HEK293 (cell line): ENCODE measurements around the gene PIK3C2G.

Source experiments
- CTCF ChIA-PET: fragments of 350-600 bp; formaldehyde crosslinking; extraction: SDS; loops from one replicate; lab custom pipeline; 2021; ENCODE audit warnings: antibody characterized with exemption; lab: Yijun Ruan, JAX
- POLR2A ChIA-PET: fragments of 300-600 bp; formaldehyde crosslinking; extraction: SDS; loops from one replicate; lab custom pipeline; 2020; ENCODE audit warnings: antibody characterized with exemption, inconsistent platforms; lab: Yijun Ruan, JAX
- H3K27ac ChIP-seq: fragments of 200-500 bp; sonication (Bioruptor generic); 2 replicates; pipeline ENCODE4 v1.5.1; 2014; ENCODE audit warnings: low read depth, low read length, control low read depth, inconsistent platforms; ENCODE audit errors: extremely low read depth
- H3K36me3 ChIP-seq, 2 experiments: fragments of 200-500 bp in 1 of 2; sonication (Bioruptor generic) in 1 of 2; 1 replicate in 1 of 2; 2 replicates in 1 of 2; pipeline ENCODE4 v1.5.1; 2014 to 2017; ENCODE audit warnings: inconsistent platforms in 2 of 2, low read length in 2 of 2; ENCODE audit not compliant: control insufficient read depth in 2 of 2, insufficient read depth in 1 of 2
- H3K4me1 ChIP-seq: fragments of 200-500 bp; sonication (Bioruptor generic); 2 replicates; pipeline ENCODE4 v1.5.1; 2014; ENCODE audit warnings: mild to moderate bottlenecking, low read length, inconsistent platforms; ENCODE audit not compliant: control insufficient read depth, insufficient read depth
- H3K4me3 ChIP-seq: 2 replicates; pipeline ENCODE4 v1.5.1; 2011; ENCODE audit warnings: low read depth, mild to moderate bottlenecking, control low read depth, low read length, moderate library complexity
- H3K9me3 ChIP-seq: fragments of 200-500 bp; sonication (Bioruptor generic); 2 replicates; pipeline ENCODE4 v1.5.1; 2014; ENCODE audit warnings: low read depth, low read length, inconsistent platforms; ENCODE audit not compliant: control insufficient read depth, insufficient read depth
- GLIS2 ChIP-seq: fragments of 450-650 bp; formaldehyde crosslinking; IDR thresholded peaks from 2 replicates; pipeline ENCODE4 v1.5.1; 2016; ENCODE audit warnings: missing biosample characterization, missing genetic modification characterization
- INSM2 ChIP-seq: fragments of 450-650 bp; formaldehyde crosslinking; IDR thresholded peaks from 2 replicates; pipeline ENCODE4 v1.5.1; 2016; ENCODE audit warnings: missing biosample characterization, missing genetic modification characterization
- KLF8 ChIP-seq: fragments of 450-650 bp; formaldehyde crosslinking; IDR thresholded peaks from 2 replicates; pipeline ENCODE4 v1.5.1; 2016; ENCODE audit warnings: missing biosample characterization, missing genetic modification characterization
- KLF9 ChIP-seq: fragments of 450-650 bp; formaldehyde crosslinking; IDR thresholded peaks from 2 replicates; pipeline ENCODE4 v1.5.1; 2016; ENCODE audit warnings: missing biosample characterization, missing genetic modification characterization, low read depth
- PRDM1 ChIP-seq: fragments of 450-650 bp; formaldehyde crosslinking; IDR thresholded peaks from 2 replicates; pipeline ENCODE4; 2016; ENCODE audit warnings: missing biosample characterization, missing genetic modification characterization
- SP7 ChIP-seq: fragments of 450-650 bp; formaldehyde crosslinking; IDR thresholded peaks from 2 replicates; pipeline ENCODE4 v1.5.1; 2016; ENCODE audit warnings: missing biosample characterization, missing genetic modification characterization
- ZNF112 ChIP-seq: fragments of 450-650 bp; formaldehyde crosslinking; IDR thresholded peaks from 2 replicates; pipeline ENCODE4 v1.5.0; 2017; ENCODE audit warnings: missing biosample characterization, missing genetic modification characterization
- ZNF19 ChIP-seq: fragments of 450-650 bp; formaldehyde crosslinking; IDR thresholded peaks from 2 replicates; pipeline ENCODE4; 2016; ENCODE audit warnings: missing biosample characterization, missing genetic modification characterization, low read depth
- ZNF2 ChIP-seq: fragments of 450-650 bp; formaldehyde crosslinking; IDR thresholded peaks from 2 replicates; pipeline ENCODE4 v1.5.1; 2016; ENCODE audit warnings: missing biosample characterization, missing genetic modification characterization
- ZNF292 ChIP-seq: fragments of 450-650 bp; formaldehyde crosslinking; IDR thresholded peaks from 2 replicates; pipeline ENCODE4 v1.5.1; 2016; ENCODE audit warnings: low read depth, missing biosample characterization, missing genetic modification characterization, borderline replicate concordance
- ZNF324 ChIP-seq: fragments of 450-650 bp; formaldehyde crosslinking; IDR thresholded peaks from 2 replicates; pipeline ENCODE4 v1.5.1; 2016; ENCODE audit warnings: missing biosample characterization, missing genetic modification characterization
- ZNF391 ChIP-seq: fragments of 450-650 bp; formaldehyde crosslinking; IDR thresholded peaks from 2 replicates; pipeline ENCODE4 v1.5.1; 2016; ENCODE audit warnings: low read depth, missing biosample characterization, missing genetic modification characterization, borderline replicate concordance
- ZNF394 ChIP-seq: fragments of 450-650 bp; formaldehyde crosslinking; IDR thresholded peaks from 2 replicates; pipeline ENCODE4 v1.5.1; 2016; ENCODE audit warnings: missing biosample characterization, missing genetic modification characterization, mild to moderate bottlenecking, moderate library complexity, borderline replicate concordance
- ZNF544 ChIP-seq: fragments of 450-650 bp; formaldehyde crosslinking; IDR thresholded peaks from 2 replicates; pipeline ENCODE4 v1.5.0; 2017; ENCODE audit warnings: missing biosample characterization, missing genetic modification characterization
- ZNF623 ChIP-seq: fragments of 450-650 bp; formaldehyde crosslinking; IDR thresholded peaks from 2 replicates; pipeline ENCODE4 v1.5.1; 2016; ENCODE audit warnings: missing biosample characterization, missing genetic modification characterization
- ZNF664 ChIP-seq: fragments of 450-650 bp; formaldehyde crosslinking; IDR thresholded peaks from 2 replicates; pipeline ENCODE4 v1.5.1; 2016; ENCODE audit warnings: missing biosample characterization, missing genetic modification characterization
- ZNF670 ChIP-seq: fragments of 450-650 bp; formaldehyde crosslinking; IDR thresholded peaks from 2 replicates; pipeline ENCODE4 v1.5.1; 2016; ENCODE audit warnings: missing biosample characterization, missing genetic modification characterization, low read depth
- ZSCAN5A ChIP-seq: fragments of 450-650 bp; formaldehyde crosslinking; IDR thresholded peaks from 2 replicates; pipeline ENCODE4 v1.5.1; 2016; ENCODE audit warnings: missing biosample characterization, missing genetic modification characterization
- TF ChIP-seq, protein P1 (sequence below): fragments of 450-650 bp; formaldehyde crosslinking; IDR thresholded peaks from 2 replicates; pipeline ENCODE4 v1.5.1; 2016; ENCODE audit warnings: missing biosample characterization, missing genetic modification characterization, low read depth
- TF ChIP-seq, protein P2 (sequence below): fragments of 450-650 bp; formaldehyde crosslinking; IDR thresholded peaks from 2 replicates; pipeline ENCODE4 v1.5.1; 2016; ENCODE audit warnings: missing biosample characterization, missing genetic modification characterization
- TF ChIP-seq, protein P3 (sequence below): fragments of 450-650 bp; formaldehyde crosslinking; IDR thresholded peaks from 2 replicates; pipeline ENCODE4 v1.5.1; 2016; ENCODE audit warnings: missing biosample characterization, missing genetic modification characterization

PIK3C2G gene

GRCh38 chr12:18601962-18602361, 340.6 kb downstream of the PIK3C2G start:
- Histone ChIP-seq H3K4me3 (no peak overlapping the region), H3K4me1 (no peaks in the 10 kb centered on the region), H3K9me3 (no peaks in the 10 kb centered on the region), H3K36me3 (no peaks in the 10 kb centered on the region), H3K27ac (no peak overlapping the region)
- CTCF ChIA-PET: no interaction called here
- TF ChIP-seq SP7 (tag by site-specific recombination) (no peak), ZNF19 (no peak), ZNF544 (no peak), KLF9 (tag by site-specific recombination) (no peak), ZNF391 (tag by site-specific recombination) (no peak), KLF8 (tag by site-specific recombination) (no peak)
- TF ChIP-seq, protein P1, sequence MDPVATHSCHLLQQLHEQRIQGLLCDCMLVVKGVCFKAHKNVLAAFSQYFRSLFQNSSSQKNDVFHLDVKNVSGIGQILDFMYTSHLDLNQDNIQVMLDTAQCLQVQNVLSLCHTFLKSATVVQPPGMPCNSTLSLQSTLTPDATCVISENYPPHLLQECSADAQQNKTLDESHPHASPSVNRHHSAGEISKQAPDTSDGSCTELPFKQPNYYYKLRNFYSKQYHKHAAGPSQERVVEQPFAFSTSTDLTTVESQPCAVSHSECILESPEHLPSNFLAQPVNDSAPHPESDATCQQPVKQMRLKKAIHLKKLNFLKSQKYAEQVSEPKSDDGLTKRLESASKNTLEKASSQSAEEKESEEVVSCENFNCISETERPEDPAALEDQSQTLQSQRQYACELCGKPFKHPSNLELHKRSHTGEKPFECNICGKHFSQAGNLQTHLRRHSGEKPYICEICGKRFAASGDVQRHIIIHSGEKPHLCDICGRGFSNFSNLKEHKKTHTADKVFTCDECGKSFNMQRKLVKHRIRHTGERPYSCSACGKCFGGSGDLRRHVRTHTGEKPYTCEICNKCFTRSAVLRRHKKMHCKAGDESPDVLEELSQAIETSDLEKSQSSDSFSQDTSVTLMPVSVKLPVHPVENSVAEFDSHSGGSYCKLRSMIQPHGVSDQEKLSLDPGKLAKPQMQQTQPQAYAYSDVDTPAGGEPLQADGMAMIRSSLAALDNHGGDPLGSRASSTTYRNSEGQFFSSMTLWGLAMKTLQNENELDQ (tag by site-specific recombination): no peak
- TF ChIP-seq, protein P2, sequence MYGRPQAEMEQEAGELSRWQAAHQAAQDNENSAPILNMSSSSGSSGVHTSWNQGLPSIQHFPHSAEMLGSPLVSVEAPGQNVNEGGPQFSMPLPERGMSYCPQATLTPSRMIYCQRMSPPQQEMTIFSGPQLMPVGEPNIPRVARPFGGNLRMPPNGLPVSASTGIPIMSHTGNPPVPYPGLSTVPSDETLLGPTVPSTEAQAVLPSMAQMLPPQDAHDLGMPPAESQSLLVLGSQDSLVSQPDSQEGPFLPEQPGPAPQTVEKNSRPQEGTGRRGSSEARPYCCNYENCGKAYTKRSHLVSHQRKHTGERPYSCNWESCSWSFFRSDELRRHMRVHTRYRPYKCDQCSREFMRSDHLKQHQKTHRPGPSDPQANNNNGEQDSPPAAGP (tag by site-specific recombination): no peak
- POLR2A ChIA-PET: no interaction called here

DNA sequence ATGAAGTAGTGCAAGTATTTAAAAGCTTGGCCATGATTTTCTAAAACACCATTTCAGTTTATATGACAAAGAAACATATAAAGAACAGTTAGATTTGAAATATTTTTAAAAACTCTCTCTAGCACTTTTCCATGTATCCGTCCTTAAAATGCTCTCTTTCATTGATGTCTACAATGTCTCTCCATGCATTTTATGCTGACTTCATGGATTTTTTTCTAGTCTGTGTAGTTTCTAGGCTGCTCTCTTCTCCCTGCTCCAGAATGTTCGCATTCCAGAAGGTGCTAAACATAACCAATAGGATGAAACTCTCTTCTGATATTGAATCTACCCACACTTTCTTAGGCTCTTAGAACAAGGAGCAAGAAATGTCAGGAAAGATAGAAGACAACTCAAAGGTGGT, 351.7 kb downstream of the PIK3C2G start:
- ChIA-PET POLR2A (no interaction called here), CTCF (interaction anchor here (0.5 to 1.0 kb wide), 2 partner anchors 16 to 1423 kb away, joined by 4 read pairs; no protein-coding TSS in a partner anchor)
- Histone ChIP-seq H3K36me3 (no peaks in the 10 kb centered on the region), H3K9me3 (no peaks in the 10 kb centered on the region), H3K4me1 (no peaks in the 10 kb centered on the region), H3K27ac (no peak overlapping the region), H3K4me3 (no peak overlapping the region)
- TF ChIP-seq ZNF670 (tag by site-specific recombination): no peak
- TF ChIP-seq ZNF112 (tag by site-specific recombination): no peak
- TF ChIP-seq ZNF292 (tag by site-specific recombination): no peak
- TF ChIP-seq ZNF19: no peak
- TF ChIP-seq GLIS2 (tag by site-specific recombination): no peak
- no peak for TF ChIP-seq ZNF664
- no peak for TF ChIP-seq ZNF394 (tag by site-specific recombination)
- TF ChIP-seq ZNF623 (tag by site-specific recombination): no peak
- no peak for TF ChIP-seq ZNF2
- no peak for TF ChIP-seq INSM2 (tag by site-specific recombination)
- TF ChIP-seq PRDM1: no peak
- no peak for TF ChIP-seq ZSCAN5A (tag by site-specific recombination)
- TF ChIP-seq ZNF324 (tag by site-specific recombination): no peak
- TF ChIP-seq, protein P3, sequence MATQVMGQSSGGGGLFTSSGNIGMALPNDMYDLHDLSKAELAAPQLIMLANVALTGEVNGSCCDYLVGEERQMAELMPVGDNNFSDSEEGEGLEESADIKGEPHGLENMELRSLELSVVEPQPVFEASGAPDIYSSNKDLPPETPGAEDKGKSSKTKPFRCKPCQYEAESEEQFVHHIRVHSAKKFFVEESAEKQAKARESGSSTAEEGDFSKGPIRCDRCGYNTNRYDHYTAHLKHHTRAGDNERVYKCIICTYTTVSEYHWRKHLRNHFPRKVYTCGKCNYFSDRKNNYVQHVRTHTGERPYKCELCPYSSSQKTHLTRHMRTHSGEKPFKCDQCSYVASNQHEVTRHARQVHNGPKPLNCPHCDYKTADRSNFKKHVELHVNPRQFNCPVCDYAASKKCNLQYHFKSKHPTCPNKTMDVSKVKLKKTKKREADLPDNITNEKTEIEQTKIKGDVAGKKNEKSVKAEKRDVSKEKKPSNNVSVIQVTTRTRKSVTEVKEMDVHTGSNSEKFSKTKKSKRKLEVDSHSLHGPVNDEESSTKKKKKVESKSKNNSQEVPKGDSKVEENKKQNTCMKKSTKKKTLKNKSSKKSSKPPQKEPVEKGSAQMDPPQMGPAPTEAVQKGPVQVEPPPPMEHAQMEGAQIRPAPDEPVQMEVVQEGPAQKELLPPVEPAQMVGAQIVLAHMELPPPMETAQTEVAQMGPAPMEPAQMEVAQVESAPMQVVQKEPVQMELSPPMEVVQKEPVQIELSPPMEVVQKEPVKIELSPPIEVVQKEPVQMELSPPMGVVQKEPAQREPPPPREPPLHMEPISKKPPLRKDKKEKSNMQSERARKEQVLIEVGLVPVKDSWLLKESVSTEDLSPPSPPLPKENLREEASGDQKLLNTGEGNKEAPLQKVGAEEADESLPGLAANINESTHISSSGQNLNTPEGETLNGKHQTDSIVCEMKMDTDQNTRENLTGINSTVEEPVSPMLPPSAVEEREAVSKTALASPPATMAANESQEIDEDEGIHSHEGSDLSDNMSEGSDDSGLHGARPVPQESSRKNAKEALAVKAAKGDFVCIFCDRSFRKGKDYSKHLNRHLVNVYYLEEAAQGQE (tag by site-specific recombination): no peak
